Ascending aorta (tissue), 2 donors: ENCODE measurements around the gene MAOA. TPM values are rescaled to one million over a fixed set of nuclear protein-coding genes. Genes with fewer than 3 reads are reported as not detected.

Experiments
- DNase-seq, 2 donors: peaks; one replicate each; pipeline ENCODE4 v3.0.0-alpha.2; 2019; ENCODE audit warnings: low spot score in 2 of 2
- H3K27ac ChIP-seq, 2 donors: fragments of 200-600 bp; sonication (generic); one replicate each; pipeline ENCODE4 v1.5.1; 2016 to 2017; ENCODE audit warnings: mild to moderate bottlenecking in 1 of 2
- H3K27me3 ChIP-seq: fragments of 200-600 bp; sonication (generic); one replicate; pipeline ENCODE4 v1.5.1; 2017
- H3K36me3 ChIP-seq, 2 donors: fragments of 200-600 bp; sonication (generic); one replicate each; pipeline ENCODE4 v1.5.1; 2016
- H3K4me1 ChIP-seq, 2 donors: fragments of 200-600 bp; sonication (generic); one replicate each; pipeline ENCODE4 v1.5.1; 2016 to 2017; ENCODE audit warnings: mild to moderate bottlenecking in 1 of 2
- H3K4me3 ChIP-seq, 2 donors: fragments of 200-600 bp; sonication (generic); one replicate each; pipeline ENCODE4 v1.5.1; 2016 to 2017; ENCODE audit warnings: mild to moderate bottlenecking in 1 of 2
- H3K9me3 ChIP-seq, 2 donors: fragments of 200-600 bp; sonication (generic); one replicate each; pipeline ENCODE4 v1.5.1; 2016
- CTCF ChIP-seq, 3 experiments: fragments of 200-600 bp in 2 of 3; fragments of 450-650 bp in 1 of 3; sonication (generic) in 2 of 3; IDR thresholded peaks; one replicate each; pipeline ENCODE4 v1.5.1; 2016 to 2019; ENCODE audit warnings: antibody characterized with exemption in 3 of 3, mild to moderate bottlenecking in 1 of 3, moderate library complexity in 1 of 3
- intact Hi-C: fragments of 100-400 bp; cut with DNase I; formaldehyde crosslinking; loops from one replicate; pipeline ENCODE4 v1.15.1; 2023
- total RNA-seq: library from RNA; depleted of rRNA; stranded (reverse); fragments of >200 nt; gene quantifications from one replicate; pipeline ENCODE4 v1.1.0, GENCODE V29; 2016

MAOA gene
- total RNA-seq, 1 donor from 2014 or later: 93.6 TPM

GRCh38 chrX:43728002-43728401 lies 71.9 kb downstream of the MAOA start:
- TF ChIP-seq CTCF (IDR thresholded peaks at IDR 0.05): no peak
- Histone ChIP-seq H3K4me3 (no peak overlapping the region), H3K4me1 (no peaks in the 10 kb centered on the region), H3K27ac (no peak overlapping the region), H3K36me3 (peaks cover 4 to 14% of the 10 kb centered on the region in 2 donors), H3K27me3 (no peaks in the 10 kb centered on the region), H3K9me3 (peaks cover 0 to 3% of the 10 kb centered on the region in 2 donors)
- DNase-seq: no peak
- intact Hi-C loops: no loop called here

GRCh38 chrX:43728966-43729365 lies 72.9 kb downstream of the MAOA start:
- peaks cover 0 to 3% of the 10 kb centered on the region in 2 donors for H3K9me3 ChIP-seq
- intact Hi-C loops: no loop called here
- no peak for TF ChIP-seq CTCF (IDR thresholded peaks at IDR 0.05)

GRCh38 chrX:43731086-43731485 lies 75.0 kb downstream of the MAOA start:
- H3K9me3 ChIP-seq: no peaks in the 10 kb centered on the region
- H3K27me3 ChIP-seq: no peaks in the 10 kb centered on the region
- H3K4me1 ChIP-seq: no peaks in the 10 kb centered on the region
- DNase-seq: no peak
- H3K27ac ChIP-seq: no peak overlapping the region
- peaks cover 4 to 22% of the 10 kb centered on the region in 2 donors for H3K36me3 ChIP-seq
- H3K4me3 ChIP-seq: no peak overlapping the region
- intact Hi-C loops: no loop called here
- no peak for TF ChIP-seq CTCF (IDR thresholded peaks at IDR 0.05)

More at GRCh38 chrX:43728966-43729365, 72.9 kb downstream of the MAOA start:
- Histone ChIP-seq H3K36me3 (peaks cover 4 to 22% of the 10 kb centered on the region in 2 donors), H3K4me1 (no peaks in the 10 kb centered on the region), H3K27me3 (no peaks in the 10 kb centered on the region), H3K27ac (no peak overlapping the region), H3K4me3 (no peak overlapping the region)
- no peak for DNase-seq

GRCh38 chrX:43733699-43734098 lies 77.6 kb downstream of the MAOA start:
- Histone ChIP-seq H3K36me3 (peaks cover 8 to 26% of the 10 kb centered on the region in 2 donors), H3K4me3 (no peak overlapping the region), H3K27ac (no peak overlapping the region), H3K4me1 (no peaks in the 10 kb centered on the region), H3K27me3 (no peaks in the 10 kb centered on the region), H3K9me3 (no peaks in the 10 kb centered on the region)
- no peak for TF ChIP-seq CTCF (IDR thresholded peaks at IDR 0.05)
- intact Hi-C loops: no loop called here
- no peak for DNase-seq

- TF ChIP-seq CTCF (IDR thresholded peaks at IDR 0.05): no peak
- H3K4me1 ChIP-seq: no peaks in the 10 kb centered on the region
- peaks cover 8 to 26% of the 10 kb centered on the region in 2 donors for H3K36me3 ChIP-seq
- no peak overlapping the region for H3K27ac ChIP-seq
- intact Hi-C loops: no loop called here
- H3K4me3 ChIP-seq: no peak overlapping the region
- no peak for DNase-seq
- H3K27me3 ChIP-seq: no peaks in the 10 kb centered on the region
- H3K9me3 ChIP-seq: no peaks in the 10 kb centered on the region
These were observed 78.3 kb downstream of the MAOA start for GRCh38 chrX:43734444-43734843.

- H3K4me3 ChIP-seq: no peak overlapping the region
- TF ChIP-seq CTCF (IDR thresholded peaks at IDR 0.05): no peak
- intact Hi-C loops: no loop called here
- no peak overlapping the region for H3K27ac ChIP-seq
- no peak for DNase-seq
- H3K9me3 ChIP-seq: no peaks in the 10 kb centered on the region
- H3K4me1 ChIP-seq: no peaks in the 10 kb centered on the region
- no peaks in the 10 kb centered on the region for H3K27me3 ChIP-seq
- peaks cover 8 to 26% of the 10 kb centered on the region in 2 donors for H3K36me3 ChIP-seq
These were observed 79.4 kb downstream of the MAOA start for GRCh38 chrX:43735534-43735933.
